HG03469 (cell line): ENCODE measurements around the gene FKBP3.
"Not testable (repeated sequence)": the region's sequence is repeated elsewhere in the genome, so short reads cannot be mapped to it uniquely, and the experiment has no call there.

Experiments
- ATAC-seq: cut with Tn5 transposase; IDR thresholded peaks from one replicate; pipeline ENCODE4 v1.9.1; 2021; ENCODE audit warnings: mild to moderate bottlenecking, moderate library complexity, moderate number of reproducible peaks; ENCODE audit not compliant: unreplicated experiment

The FKBP3 gene

GRCh38 chr14:45114327-45114726 lies 20.0 kb downstream of the FKBP3 start:
- ATAC-seq, result no peak

DNA sequence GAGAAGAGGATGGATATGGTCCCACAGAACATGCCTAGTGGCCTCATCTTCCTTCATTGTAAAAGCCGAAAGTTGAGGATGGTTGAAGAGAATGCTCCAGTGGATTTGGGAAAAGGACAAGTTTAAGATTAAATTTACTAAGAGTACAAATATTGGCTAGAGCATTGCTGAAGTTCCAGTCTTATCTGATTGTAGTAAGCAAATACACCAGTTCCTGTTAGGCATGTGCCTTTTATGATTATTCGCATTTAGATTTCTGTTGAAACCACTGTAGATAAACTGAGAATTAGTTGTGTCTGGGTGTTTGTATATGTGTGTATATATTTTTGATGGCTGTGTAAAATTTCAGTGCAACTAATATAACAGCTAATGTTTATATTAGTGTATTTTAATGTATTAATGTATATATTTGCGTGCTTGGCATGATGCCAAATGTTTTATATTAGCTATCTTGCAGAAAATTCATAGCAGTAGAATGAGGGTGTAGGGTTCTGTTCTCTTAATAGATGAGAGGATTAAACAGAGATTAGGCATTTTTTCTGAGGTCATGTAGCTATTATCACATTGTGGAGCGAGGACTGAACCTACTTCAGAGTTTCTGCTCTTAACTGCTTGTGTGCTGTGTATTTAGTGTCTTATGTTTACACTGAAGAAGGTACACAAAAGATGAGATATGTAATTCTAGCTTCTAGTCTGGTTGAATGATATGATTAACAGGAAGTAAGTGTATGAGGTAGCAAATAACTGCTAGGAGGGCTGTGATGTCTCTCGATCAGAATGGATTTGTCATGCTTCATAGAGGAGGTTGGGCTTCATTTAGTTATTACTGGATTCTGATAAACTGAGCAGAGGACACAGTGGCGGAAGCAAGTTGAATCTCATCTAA lies 21.1 kb downstream of the FKBP3 start:
- ATAC-seq, result no peak

GRCh38 chr14:45104561-45104960 lies 29.7 kb downstream of the FKBP3 start:
- no peak for ATAC-seq

GRCh38 chr14:45103806-45104205 lies 30.5 kb downstream of the FKBP3 start:
- ATAC-seq, result no peak

- ATAC-seq, result no peak
These were observed 38.1 kb downstream of the FKBP3 start for GRCh38 chr14:45096218-45096617.

- no peak for ATAC-seq
These were observed 39.1 kb downstream of the FKBP3 start for GRCh38 chr14:45095143-45095542.

DNA sequence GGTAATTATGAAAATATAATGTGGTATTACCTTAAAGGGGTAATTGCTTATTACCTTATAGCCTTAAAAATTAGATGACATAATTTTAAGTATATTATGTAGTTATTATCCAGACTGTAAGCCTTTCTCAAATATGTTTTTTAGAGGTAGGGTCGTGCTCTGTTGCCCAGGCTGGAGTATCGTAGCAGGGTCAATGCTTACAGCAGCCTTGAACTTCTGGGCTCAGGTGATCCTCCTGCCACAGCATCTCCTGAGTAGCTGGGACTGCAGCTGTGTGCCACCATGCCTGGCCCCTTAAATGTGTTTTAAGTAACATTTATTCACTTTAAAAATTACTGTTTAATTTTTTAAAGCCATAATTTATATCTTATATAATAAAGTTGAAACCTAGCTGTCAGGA lies 40.0 kb downstream of the FKBP3 start:
- no peak for ATAC-seq

DNA sequence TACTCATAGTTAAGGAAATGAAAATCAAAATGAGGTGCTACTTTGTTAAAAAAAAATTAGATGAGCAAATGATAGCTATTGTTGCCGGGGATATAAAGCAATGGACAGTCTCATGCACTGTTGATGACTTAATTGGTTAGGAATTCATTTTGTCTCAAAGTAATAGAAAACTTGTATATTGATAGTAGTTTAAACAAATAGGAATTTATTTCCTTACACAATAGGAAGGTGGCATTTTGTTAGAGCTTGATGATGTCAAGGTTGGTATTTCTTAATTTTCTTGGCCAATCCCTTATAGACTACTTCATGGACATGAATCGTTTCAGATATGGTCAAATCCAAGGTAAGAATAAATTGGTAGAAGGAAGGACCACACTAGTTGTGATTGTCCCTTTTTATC lies 42.6 kb downstream of the FKBP3 start:
- no peak for ATAC-seq

GRCh38 chr14:45089813-45090212 lies 44.5 kb downstream of the FKBP3 start:
- ATAC-seq, result peak; percentile 81

DNA sequence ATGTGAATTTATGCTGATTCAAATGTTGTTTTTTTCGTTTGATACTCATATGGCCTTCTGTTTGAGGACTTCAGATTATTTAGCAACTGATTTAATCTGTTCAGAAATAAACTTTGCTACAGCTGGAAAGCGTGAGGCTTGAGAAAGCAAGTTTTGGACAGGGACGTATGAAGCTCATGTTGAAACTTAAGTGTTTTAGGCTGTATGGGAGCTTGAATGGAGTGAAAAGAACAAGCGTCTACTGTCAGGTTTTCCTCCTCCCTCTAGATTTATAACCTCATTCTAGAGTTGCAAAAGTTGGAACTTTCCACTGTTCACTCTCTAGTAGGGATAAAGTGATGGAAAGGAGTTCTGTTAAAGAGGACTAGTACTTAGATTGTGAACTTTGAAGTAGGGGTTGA lies 49.3 kb downstream of the FKBP3 start:
- no peak for ATAC-seq

GRCh38 chr14:45083976-45084722 lies 50.1 kb downstream of the FKBP3 start, which contains the start of gene PRPF39:
TSS of gene PRPF39 (plus strand) at chr14:45084116. CDS start at chr14:45095240, 11,124 bp downstream.
- ATAC-seq, result peak; percentile 94

GRCh38 chr14:45083617-45083975 lies 50.7 kb downstream of the FKBP3 start:
- ATAC-seq, result no peak

GRCh38 chr14:45082420-45082819 lies 51.9 kb downstream of the FKBP3 start:
- no peak for ATAC-seq

GRCh38 chr14:45081096-45081495 lies 53.2 kb downstream of the FKBP3 start:
- ATAC-seq, result not testable (repeated sequence)

GRCh38 chr14:45080416-45080968 lies 53.8 kb downstream of the FKBP3 start:
- not testable (repeated sequence) for ATAC-seq

DNA sequence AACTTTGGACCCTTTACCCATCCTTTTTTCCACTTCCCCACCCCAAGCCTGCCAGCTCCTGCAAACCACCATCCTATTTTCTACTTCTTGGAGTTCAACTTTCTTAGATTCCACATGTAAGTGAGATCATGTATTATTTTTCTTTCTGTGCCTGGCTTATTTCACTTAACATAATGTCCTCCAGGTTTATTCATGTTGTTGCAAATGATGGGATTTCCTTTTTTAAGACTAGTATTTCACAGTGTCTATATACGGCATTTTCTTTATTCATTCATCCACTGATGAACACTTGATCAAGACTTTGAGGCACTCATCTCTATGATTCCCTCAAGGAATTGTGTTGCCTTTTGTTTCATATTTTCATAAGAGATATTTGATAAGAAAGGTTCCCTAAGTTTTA lies 56.0 kb downstream of the FKBP3 start:
- no peak for ATAC-seq

DNA sequence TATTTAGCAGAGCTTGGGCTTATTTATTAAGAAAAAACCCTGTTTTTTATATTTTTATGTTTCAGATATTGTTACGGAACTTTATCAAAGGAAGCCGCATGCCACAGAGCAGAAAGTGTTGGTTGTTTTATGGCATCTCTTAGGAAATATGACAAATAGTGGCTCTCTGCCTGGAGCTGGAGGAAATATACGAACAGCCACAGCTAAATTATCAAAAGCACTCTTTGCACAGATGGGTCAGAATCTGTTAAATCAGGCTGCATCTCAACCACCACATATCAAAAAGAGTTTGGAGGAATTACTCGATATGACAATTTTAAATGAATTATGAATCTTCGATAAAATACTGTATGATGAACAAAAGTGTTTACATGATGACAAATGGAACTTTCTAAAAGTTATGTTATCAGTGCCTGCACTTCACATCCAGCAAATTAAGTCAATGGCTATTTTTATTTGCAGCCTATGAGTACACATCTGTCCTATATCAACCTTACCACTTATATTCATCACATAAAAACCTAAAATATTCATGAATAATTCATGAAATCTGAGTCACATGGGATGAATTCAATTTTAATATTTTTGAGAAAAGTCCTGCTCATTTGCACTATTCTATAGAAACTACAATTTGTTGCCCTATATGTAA lies 60.9 kb downstream of the FKBP3 start:
- ATAC-seq, result no peak

GRCh38 chr14:45072126-45072525 lies 62.2 kb downstream of the FKBP3 start:
- no peak for ATAC-seq

DNA sequence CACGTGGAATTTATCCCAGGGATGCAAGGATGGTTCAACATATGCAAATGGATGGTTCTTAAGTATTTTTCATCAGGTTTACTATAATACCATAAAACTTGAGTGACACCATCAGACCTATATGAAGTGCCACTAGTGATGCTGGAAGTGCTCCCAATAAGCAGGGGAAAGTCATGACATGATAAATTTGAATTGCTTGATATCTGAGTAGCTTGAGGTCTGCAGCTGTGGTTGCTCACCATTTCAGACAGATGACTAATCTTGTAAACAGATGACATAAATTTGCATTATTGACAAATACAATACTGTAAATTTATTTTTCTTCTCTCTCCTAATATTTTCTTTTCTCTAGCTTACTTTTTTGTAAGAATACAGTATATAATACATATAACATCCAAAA lies 64.1 kb downstream of the FKBP3 start:
- ATAC-seq, result no peak

- no peak for ATAC-seq
These were observed 65.9 kb downstream of the FKBP3 start for GRCh38 chr14:45068396-45068795.

DNA sequence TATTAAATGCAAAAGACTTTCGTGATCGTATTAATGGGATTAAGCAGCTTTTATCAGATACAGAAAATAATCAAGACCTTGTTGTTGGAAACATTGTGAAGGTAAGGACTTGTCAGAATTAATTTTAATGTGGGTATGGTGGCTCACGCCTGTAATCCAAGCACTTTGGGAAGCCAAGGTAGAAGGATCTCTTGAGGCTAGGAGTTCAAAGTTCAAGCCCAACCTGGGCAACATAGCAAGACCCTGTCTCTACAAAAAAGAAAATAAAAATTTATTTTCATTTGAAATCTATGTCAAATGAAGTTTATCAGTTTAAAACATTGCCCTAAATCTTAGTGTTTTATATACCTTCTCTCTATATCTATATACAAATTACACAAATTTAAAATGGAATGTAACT lies 67.6 kb downstream of the FKBP3 start:
- no peak for ATAC-seq
